Adipose tissue (tissue), 3 donors: ENCODE data around the gene TRMO. TPM values are rescaled to one million over a fixed set of nuclear protein-coding genes. Genes with fewer than 3 reads are reported as not detected.

ENCODE experiments used
- H3K27ac ChIP-seq: one replicate; pipeline ENCODE4 v1.5.1; 2013; ENCODE audit warnings: low read depth, low read length
- WGBS, 3 donors: extraction: QIAGEN DNeasy Blood & Tissue Kit; methylation state at CpG; one replicate each; pipeline ENCODE4 v1.1.7; 2013; 5-methylcytosine and 5-hydroxymethylcytosine counted together
- polyA plus RNA-seq, 3 donors: library from polyadenylated mRNA; stranded (reverse); fragments of 200-250 nt; gene quantifications; one replicate each; pipeline ENCODE4 v1.2.3, GENCODE V29; 2013
- donor health status: healthy with polysubstance abuse.
- donor health status: Bipolar disorder and iron deficiency.
- donor health status: healthy.

Gene TRMO
- polyA plus RNA-seq, 3 donors = 5.8 to 11.5 (median 6.9) TPM

DNA sequence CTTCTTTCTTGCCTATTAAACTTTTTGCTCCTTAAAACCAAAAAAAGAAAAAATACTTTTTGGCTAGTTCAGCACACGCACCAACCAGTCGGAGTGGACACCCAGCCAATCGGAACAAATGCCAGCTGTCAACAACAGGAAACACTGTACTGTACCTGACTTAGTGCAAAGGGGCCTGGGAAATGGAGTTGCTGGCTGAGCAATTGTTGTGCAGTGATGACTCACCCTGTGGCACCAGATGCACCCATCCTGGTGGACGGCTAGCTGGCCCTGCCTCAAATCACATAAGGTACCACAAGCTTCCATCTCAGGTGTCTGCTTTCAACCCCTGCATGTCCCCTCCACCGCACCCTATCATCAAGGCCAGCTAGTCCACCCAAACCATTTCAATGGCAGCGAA lies 48.4 kb downstream of the TRMO start:
- WGBS, 3 donors = 76 to 86% (median 86%) methylated on average over 6 of the region's 6 CpGs
- H3K27ac ChIP-seq = no peak overlapping the region

DNA sequence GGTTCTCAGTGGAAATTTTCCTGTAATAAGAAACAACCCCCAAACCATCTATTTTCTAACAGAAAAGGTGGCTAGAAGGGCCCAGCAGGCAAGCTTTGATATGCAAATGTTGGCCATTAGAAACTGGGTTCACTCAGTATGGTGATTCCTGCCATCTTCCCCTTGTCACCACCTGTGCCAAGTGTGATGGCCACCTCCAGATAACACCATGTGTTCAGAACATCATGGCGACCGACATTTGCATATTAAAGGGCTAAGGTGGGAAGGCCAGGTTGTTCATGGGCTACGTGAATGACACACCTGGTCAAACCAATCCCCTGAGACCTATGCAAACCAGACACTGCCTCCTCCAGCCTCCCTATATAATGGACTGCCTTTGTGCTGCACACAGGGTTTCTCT lies 48.9 kb downstream of the TRMO start:
- no peak overlapping the region for H3K27ac ChIP-seq
- 84 to 87% (median 84%) methylated on average over 3 of the region's 3 CpGs for WGBS, 3 donors

DNA sequence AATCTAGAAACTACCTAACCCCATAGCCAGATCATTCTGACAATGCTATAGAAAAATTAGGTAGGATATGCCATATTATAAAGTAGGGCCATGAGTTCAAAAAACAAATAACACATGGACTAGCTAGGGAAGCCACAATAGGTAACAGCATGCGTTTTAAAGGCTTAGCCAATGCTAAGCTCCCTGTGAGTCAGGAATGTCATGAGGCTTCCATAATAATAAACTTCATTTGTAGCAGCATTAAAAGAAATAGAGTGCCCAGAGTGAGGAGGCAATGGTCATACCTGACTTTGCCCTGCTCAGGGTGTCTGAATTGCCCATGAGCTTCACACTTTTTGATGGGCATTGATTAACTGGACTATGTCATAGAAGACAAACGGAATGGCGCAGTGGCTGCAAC lies 53.4 kb downstream of the TRMO start:
- WGBS, 3 donors = 71 to 83% (median 77%) methylated on average over 3 of the region's 3 CpGs
- H3K27ac ChIP-seq = no peak overlapping the region

DNA sequence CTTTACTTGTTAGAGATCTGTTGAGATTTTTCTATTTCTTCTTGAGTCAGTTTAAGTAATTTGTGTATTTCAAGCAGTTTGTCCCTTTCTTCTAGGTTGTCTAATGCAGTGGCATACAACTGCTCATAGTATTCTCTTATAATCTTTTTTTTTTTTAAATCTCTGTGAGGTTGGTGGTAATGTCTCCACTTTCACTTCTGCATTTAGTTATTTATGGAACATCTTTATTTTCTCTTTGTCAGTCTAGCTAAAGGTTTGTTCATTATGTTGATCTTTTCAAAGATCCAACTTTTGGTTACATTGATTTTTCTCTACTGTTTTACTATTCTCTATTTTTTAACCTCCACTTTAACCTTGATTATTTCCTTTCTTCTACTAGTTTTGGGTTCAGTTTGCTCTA lies 55.5 kb downstream of the TRMO start:
- no peak overlapping the region for H3K27ac ChIP-seq

DNA sequence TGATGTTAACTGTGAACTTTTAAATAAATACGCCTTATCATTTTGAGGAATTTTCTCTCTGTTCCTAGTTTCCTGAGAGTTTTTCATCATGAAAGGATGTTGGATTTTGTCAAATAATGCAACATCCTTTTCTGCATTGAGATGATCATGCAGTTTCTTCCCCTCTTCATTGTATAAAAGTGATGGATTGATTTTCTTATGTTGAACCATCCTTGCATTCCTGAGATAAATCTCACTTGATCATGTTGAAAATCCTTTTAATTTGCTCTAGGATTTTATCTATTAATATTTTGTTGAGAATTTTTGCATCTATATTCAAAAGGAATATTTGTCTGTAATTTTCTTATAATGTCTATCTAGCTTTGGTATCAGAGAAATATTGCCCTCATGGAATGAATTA lies 56.0 kb downstream of the TRMO start:
- no peak overlapping the region for H3K27ac ChIP-seq
- 94 to 98% (median 96%) methylated on average over 1 of the region's 1 CpG for WGBS, 3 donors

DNA sequence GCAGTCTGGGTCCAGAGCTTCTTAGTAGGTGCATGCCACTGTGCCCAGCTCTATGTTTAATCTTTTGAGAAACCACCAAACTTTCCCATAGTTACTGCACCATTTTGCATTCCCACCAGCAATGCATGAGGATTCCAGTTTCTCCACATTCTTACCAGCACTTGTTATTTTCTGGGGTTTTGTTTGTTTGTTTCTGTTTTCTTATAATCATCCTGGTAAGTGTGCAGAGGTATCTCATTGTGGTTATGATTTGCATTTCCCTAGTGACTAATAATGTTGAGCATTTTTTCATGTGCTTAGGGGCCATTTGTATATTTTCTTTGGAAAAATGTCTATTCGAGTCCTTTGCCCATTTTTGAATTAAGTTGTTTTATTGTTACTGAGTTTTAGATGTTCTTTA lies 57.9 kb downstream of the TRMO start:
- WGBS, 3 donors = 48 to 75% (median 72%) methylated on average over 1 of the region's 1 CpG
- H3K27ac ChIP-seq = no peak overlapping the region

DNA sequence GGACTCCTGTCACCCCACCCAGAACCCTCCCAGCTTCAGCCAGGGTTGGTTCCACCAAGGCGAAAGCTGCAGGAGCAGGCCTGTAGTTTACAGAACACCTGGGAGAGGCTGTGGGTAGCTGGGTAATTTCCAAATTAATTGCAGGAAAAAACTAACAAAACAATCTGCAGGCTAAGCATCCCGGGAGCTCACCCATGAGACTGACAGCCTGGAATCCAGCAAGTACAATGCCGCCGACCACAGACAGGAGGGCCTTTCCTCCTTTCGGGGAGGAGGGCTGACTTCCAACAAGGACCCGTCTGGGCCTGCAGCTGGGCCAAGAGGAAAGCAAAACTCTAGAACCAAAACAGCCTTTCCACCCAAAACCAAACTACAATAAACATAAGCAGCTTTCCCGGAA lies 59.0 kb downstream of the TRMO start:
- 63 to 74% (median 74%) methylated on average over 7 of the region's 7 CpGs for WGBS, 3 donors
- no peak overlapping the region for H3K27ac ChIP-seq

DNA sequence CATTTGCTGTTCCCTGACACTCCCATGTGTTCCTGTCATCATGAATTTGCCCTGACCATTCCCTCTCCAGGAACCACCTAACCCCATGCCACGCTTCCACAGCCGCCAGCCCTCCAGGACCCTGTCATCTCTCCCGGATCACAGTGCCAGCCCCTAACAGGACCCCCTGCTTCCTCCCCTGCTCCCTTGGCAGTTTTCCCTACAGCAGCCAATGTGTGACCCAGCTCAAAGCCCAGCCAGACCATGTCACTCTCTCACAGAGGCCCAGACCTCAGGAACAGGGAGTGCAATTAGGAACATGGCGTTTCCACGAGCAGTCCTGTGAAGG lies 61.2 kb downstream of the TRMO start:
- WGBS, 3 donors = 76 to 77% (median 76%) methylated on average over 5 of the region's 5 CpGs
- no peak overlapping the region for H3K27ac ChIP-seq

DNA sequence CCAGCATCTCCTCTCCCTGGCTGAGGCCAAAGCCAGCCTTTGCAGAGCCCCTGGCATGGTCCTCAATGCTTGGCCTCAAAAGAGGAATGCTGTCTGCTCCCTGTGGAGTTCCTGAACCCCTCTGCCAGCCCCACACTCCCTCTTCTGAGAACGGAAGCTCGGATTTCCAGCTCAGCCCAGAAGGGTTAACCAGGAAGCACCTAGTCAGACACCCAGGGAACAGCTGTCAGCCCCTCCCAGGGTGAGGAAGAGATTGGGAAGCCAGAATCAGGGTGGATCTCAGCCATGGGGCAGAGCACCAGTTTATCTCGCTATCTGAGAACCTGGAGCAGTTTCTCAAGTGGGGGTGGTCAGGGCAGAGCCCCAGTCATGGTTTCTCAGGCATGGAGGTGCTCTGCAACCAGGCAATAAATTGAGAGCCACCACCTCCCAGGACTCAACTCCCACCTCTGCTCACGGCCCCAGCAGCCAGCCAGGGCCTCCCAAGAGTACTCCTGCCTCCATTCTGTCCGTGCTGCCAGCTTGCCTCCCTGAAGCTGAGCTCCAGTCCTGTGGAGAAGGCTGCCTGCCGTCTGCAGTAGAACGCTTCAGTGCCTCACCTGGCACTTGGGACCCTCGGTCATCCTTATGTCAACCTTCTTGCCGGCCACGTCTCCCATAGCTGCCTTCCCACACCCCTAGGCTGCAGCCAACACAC lies 61.7 kb downstream of the TRMO start:
- 39 to 50% (median 45%) methylated on average over 10 of the region's 10 CpGs for WGBS, 3 donors
- H3K27ac ChIP-seq = no peak overlapping the region

DNA sequence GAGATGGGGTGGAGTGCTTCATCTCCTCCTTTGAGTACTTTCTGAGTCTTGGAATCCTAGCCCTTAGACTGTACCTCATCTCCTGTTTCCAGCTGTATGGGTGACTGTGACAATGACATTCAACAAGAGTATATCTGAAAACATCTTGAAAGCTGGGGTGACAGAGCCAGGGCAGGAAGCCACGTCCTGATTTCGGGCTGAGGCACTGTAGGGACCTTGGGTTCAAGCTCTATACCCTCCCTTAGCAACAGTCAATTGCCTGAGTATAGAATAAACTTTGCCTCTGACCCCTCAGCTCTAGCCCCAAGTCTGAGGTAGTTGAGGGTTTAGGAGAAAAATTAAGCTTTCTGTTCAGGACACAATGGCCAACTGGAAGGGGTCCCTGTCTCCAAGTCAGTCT lies 63.0 kb downstream of the TRMO start:
- WGBS, 3 donors = 43 to 56% (median 45%) methylated on average over 2 of the region's 2 CpGs
- no peak overlapping the region for H3K27ac ChIP-seq

DNA sequence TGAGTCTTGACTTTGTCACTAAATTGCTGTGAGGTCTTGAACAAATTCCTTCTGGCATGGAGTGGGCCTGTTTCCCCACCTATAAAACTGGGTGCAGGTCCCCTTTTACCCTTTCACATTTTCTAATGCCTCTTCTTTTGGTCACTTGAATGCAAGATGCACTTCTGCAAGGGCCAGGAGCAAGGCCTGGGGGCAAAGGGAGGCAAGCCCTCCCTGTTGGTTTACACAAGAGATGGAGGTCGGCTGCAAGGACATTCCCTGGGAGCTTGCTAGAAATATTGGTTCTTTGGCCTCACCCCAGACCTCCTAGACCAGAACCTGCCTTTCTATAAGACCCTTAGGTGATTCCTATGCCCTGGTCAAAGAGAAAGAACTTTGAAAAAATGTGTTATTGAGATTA lies 63.5 kb downstream of the TRMO start:
- 37 to 54% (median 44%) methylated on average over 1 of the region's 1 CpG for WGBS, 3 donors
- H3K27ac ChIP-seq = no peak overlapping the region

DNA sequence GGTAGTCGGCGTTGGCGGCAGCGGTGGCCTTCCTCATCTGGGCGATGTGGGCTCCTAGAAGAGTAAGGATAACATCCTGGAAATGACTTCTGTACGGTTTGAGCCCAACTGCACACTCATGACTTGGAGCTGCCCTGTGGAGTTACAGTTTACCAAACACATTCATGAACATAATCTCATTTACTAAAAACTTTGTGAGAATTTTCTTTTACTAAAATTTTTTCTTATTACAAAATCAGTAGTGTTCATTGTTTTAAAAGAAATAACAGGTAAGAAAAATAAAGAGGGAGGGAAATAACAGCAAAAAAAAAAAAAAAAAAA lies 63.9 kb downstream of the TRMO start:
- H3K27ac ChIP-seq = no peak overlapping the region
- WGBS, 3 donors = 7 to 15% (median 8%) methylated on average over 6 of the region's 6 CpGs

DNA sequence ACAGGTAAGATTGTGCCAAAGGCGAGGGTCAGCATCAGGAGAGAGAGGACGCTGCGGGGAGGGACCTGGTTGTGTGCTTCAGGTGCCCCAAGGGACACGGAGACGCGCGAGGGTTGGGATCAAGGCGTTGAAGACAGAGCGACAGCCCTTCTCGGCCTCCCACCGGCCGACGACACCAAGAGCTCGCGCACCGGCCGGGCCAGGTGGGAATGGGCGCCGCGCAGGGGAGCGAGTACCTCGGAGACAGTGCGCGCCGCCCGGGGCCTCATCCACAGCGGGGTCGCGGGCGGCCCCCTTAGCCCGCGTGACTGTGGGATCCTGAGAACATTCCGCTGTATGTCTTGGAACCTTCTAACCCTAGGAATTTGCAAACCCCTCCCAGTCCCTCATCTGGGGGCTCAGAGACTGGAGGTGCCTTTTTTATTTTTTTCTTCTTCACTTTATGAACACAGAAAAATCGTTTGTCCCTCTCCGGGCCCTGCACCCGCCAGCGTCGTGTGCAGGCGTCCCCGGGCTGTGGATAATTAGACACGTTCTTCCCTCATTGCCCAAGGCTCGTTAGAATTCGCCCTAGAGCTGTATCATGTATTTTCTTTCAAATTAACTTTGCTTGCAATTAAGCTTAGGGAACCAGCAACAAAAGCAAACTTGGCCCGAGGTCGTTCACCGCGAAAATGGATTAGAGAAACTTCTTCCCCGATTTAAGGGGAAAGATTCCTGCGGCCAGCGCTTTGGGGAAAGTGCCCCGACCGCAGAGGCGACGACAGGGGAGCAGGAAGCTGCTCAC lies 64.5 kb downstream of the TRMO start:
- H3K27ac ChIP-seq = no peak overlapping the region
- WGBS, 3 donors = 4 to 6% (median 6%) methylated on average over 53 to 54 of the region's 54 CpGs

DNA sequence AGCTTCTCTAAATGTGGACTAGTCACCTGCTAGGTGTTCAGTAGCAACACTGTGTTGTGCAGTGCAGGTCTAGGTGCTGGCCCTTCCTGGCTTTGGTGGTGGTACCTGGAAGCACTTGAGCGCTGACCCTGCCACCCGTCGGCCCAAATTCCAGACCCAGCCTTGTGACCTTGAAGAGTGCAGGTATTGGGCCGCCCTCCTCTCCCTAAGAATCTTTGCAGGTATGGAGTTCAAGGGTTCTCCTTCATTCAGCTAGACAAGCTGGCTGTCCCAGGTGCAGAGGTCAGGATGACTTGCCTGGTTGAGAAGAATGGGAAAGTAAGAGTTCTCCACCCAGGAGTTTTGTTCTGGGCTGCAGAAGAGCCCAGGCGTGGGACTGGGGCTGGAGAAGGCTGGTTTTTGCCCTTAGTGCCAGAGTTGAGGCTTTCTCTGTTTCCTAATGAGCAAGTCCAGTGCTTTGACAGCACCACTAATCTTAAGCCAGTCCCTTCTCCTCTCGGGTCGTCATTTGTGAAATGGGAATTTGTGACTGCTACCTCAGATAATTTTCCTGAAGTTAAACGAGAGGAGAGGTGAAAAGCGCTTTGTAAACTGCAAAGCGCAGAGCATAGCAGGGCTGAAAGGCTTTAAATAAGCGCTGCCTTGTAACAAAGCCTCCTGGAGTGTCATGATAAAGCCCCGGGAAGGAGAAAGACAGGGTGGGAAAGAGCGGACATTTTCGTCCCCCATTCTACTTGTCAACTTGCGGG lies 65.3 kb downstream of the TRMO start:
- WGBS, 3 donors = 10 to 15% (median 13%) methylated on average over 15 of the region's 15 CpGs
- no peak overlapping the region for H3K27ac ChIP-seq

DNA sequence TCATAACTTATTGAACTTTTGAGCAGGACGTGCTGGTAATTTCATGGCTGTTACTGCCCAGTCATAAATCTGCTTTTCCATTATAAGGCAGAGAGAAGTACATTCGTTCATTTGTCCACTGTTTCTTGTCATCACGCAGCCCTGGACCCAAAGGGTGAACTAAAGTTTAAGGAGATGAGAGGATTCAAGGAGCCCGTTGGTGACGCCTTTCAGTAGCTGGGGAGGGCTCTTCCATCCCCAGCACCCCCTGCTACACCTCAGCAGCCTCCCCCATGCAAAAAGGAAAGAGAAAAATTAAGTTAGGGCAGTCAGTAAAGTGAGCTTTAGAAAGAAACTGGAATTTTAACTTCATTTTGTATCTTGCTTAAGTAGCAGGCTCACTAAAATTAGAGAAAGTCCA lies 66.4 kb downstream of the TRMO start:
- WGBS, 3 donors = 21 to 43% (median 24%) methylated on average over 5 of the region's 5 CpGs
- no peak overlapping the region for H3K27ac ChIP-seq

DNA sequence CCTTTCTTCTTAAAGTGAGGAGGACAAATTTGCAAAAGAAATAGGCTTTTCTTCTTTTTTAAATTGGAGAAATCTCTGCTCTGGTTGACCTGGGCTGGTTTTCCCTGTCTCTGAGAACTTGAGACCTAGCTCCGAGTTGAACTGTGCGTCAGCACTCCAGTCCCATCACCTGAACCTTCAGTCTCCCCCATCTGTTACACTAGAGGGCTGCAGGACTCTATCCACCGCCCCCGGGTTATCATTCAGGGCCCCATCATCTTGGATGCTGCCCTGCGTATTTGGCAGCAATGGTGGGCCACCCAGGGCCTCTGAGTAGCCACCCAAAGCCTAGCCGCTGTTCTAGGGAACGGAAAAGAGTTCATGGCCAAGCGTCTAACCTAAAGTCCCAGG lies 66.8 kb downstream of the TRMO start:
- 11 to 17% (median 14%) methylated on average over 8 of the region's 8 CpGs for WGBS, 3 donors

DNA sequence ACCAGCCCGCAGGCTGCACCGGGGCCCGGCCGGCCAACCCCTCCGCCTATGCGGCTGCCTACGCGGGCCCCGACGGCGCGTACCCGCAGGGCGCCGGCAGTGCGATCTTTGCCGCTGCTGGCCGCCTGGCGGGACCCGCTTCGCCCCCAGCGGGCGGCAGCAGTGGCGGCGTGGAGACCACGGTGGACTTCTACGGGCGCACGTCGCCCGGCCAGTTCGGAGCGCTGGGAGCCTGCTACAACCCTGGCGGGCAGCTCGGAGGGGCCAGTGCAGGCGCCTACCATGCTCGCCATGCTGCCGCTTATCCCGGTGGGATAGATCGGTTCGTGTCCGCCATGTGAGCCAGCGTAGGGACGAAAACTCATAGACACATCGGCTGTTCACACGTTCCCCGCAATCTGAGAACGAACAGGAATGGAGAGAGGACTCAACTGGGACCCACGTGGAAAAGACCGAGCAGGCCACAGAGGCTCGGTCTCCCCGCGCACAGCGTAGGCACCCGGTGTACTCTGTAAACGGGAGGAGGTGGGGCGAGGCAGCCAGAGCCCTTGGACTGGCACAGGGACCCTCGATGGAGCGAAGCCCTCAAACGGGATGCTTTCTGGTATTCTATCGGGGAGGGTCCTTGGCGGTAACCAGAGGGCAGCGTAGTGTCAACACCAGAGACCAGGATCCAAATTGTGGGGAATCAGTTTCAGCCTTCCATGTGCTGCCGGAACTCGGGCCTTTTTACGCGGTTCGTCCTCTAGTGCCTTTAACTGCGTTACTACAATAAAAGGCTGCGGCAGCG lies 67.4 kb downstream of the TRMO start:
- no peak overlapping the region for H3K27ac ChIP-seq
- WGBS, 3 donors = 8 to 9% (median 9%) methylated on average over 58 to 71 of the region's 71 CpGs

More for the DNA sequence above, 66.8 kb downstream of the TRMO start:
- no peak overlapping the region for H3K27ac ChIP-seq
